ENCODE measurements around the gene EHMT1. TPM values are rescaled to one million over a fixed set of nuclear protein-coding genes. Genes with fewer than 3 reads are reported as not detected.

EHMT1 gene
- total RNA-seq, 6 experiments from 2014 or later = 26.8 to 51.9 (median 36.7) TPM

GRCh38 chr9:137763271-137763955, 144.6 kb downstream of the EHMT1 start:
- H3K4me1 ChIP-seq = no peaks in the 10 kb centered on the region
- ATAC-seq (peak; percentile 28 to 50 (median 42)), DNase-seq (no peak)
- H3K27ac ChIP-seq = no peak overlapping the region
- no peaks in the 10 kb centered on the region for H3K9me3 ChIP-seq
- H3K36me3 ChIP-seq = peaks cover 0 to 65% (median 19%) of the 10 kb centered on the region in 4 donors
- H3K27me3 ChIP-seq = no peaks in the 10 kb centered on the region
- H3K4me3 ChIP-seq = no peak overlapping the region
- intact Hi-C loops (cut with DNase I) = no loop called here
- no peak for TF ChIP-seq POLR2A (IDR thresholded peaks at IDR 0.05)
- TF ChIP-seq, protein P1, sequence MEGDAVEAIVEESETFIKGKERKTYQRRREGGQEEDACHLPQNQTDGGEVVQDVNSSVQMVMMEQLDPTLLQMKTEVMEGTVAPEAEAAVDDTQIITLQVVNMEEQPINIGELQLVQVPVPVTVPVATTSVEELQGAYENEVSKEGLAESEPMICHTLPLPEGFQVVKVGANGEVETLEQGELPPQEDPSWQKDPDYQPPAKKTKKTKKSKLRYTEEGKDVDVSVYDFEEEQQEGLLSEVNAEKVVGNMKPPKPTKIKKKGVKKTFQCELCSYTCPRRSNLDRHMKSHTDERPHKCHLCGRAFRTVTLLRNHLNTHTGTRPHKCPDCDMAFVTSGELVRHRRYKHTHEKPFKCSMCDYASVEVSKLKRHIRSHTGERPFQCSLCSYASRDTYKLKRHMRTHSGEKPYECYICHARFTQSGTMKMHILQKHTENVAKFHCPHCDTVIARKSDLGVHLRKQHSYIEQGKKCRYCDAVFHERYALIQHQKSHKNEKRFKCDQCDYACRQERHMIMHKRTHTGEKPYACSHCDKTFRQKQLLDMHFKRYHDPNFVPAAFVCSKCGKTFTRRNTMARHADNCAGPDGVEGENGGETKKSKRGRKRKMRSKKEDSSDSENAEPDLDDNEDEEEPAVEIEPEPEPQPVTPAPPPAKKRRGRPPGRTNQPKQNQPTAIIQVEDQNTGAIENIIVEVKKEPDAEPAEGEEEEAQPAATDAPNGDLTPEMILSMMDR (IDR thresholded peaks at IDR 0.05) = no peak
- 75% methylated on average over 5 of the region's 29 CpGs for WGBS (ENCODE audit: insufficient coverage, low coverage, low lambda C conversion rate, missing lambda C conversion rate)

DNA sequence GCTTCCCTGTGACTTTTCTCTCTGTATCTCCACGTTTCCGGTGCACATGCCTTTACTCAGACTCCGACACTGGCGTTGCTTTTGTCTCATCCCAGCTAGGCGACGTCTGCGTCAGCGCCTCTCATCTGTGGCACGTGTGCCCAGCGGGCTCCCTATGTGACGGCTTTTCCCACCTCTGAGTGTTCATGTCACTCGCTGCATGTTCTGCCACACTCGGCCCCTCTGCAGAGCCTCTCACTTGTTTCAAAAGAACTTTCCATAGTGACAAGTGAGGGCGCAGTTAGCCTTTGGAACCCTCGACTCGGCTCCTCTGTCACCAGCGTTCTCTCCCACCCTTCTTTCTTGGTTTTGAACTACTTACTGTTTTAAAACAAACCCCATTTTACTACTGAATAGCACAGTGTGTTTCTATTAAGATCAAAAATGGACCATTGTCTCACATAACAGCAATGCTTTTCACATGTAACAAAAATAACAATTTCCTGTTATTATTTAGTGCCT, 145.4 kb downstream of the EHMT1 start:
- Histone ChIP-seq H3K27me3 (no peaks in the 10 kb centered on the region), H3K9me3 (no peaks in the 10 kb centered on the region), H3K4me3 (no peak overlapping the region), H3K36me3 (peaks cover 0 to 57% (median 18%) of the 10 kb centered on the region in 4 donors), H3K27ac (no peak overlapping the region), H3K4me1 (no peaks in the 10 kb centered on the region)
- DNase-seq (no peak), ATAC-seq (no peak)
- WGBS (ENCODE audit: insufficient coverage, low coverage, low lambda C conversion rate, missing lambda C conversion rate) = 87% methylated on average over 12 of the region's 17 CpGs
- intact Hi-C loops (cut with DNase I) = no loop called here
- no peak for TF ChIP-seq POLR2A (IDR thresholded peaks at IDR 0.05)
- TF ChIP-seq, protein P1 (IDR thresholded peaks at IDR 0.05) = no peak

DNA sequence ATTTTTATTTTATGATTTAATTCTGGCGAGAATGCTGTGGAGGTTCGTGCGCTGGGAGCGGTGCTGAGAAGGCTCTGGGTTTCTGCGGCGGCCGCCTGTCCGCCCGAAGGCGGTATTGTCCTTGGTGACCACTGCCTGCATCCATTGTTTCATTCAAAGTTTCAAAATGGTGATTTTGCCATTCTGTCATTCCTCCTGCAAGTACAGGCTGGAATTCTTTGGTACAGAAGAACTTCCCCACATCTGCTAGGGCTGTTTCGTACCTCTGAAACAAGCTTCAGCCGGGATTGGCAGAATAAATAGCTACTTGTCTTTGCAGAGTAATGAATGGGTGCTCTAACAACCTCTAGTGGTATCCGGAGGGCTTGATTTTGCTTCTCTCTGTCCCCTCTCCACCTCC, 146.2 kb downstream of the EHMT1 start:
- 89% methylated on average over 13 of the region's 13 CpGs for WGBS (ENCODE audit: insufficient coverage, low coverage, low lambda C conversion rate, missing lambda C conversion rate)
- no peak overlapping the region for H3K4me3 ChIP-seq
- no peak for DNase-seq
- intact Hi-C loops (cut with DNase I) = no loop called here
- H3K4me1 ChIP-seq = peaks cover 0 to 2% (median 0%) of the 10 kb centered on the region in 4 donors
- no peaks in the 10 kb centered on the region for H3K9me3 ChIP-seq
- H3K27ac ChIP-seq = no peak overlapping the region
- H3K27me3 ChIP-seq = no peaks in the 10 kb centered on the region
- no peak for ATAC-seq
- peaks cover 0 to 49% (median 18%) of the 10 kb centered on the region in 4 donors for H3K36me3 ChIP-seq
- TF ChIP-seq POLR2A (IDR thresholded peaks at IDR 0.05) = no peak
- TF ChIP-seq, protein P1 (IDR thresholded peaks at IDR 0.05) = no peak

GRCh38 chr9:137765536-137765935, 146.7 kb downstream of the EHMT1 start:
- no peaks in the 10 kb centered on the region for H3K9me3 ChIP-seq
- H3K27ac ChIP-seq = no peak overlapping the region
- intact Hi-C loops (cut with DNase I) = no loop called here
- H3K27me3 ChIP-seq = no peaks in the 10 kb centered on the region
- 85% methylated on average over 5 of the region's 13 CpGs for WGBS (ENCODE audit: insufficient coverage, low coverage, low lambda C conversion rate, missing lambda C conversion rate)
- peaks cover 0 to 2% (median 0%) of the 10 kb centered on the region in 4 donors for H3K4me1 ChIP-seq
- ATAC-seq = no peak
- TF ChIP-seq, protein P1 (IDR thresholded peaks at IDR 0.05) = no peak
- TF ChIP-seq POLR2A (IDR thresholded peaks at IDR 0.05) = no peak
- H3K4me3 ChIP-seq = no peak overlapping the region
- H3K36me3 ChIP-seq = peaks cover 0 to 44% (median 15%) of the 10 kb centered on the region in 4 donors
- DNase-seq = no peak

All from right lobe of liver (tissue), 6 donors.